Thoracic aorta (tissue), 2 donors: Measurements from ENCODE around the gene TMPRSS4. TPM values are rescaled to one million over a fixed set of nuclear protein-coding genes. Genes with fewer than 3 reads are reported as not detected.

Experiments used
- ATAC-seq: fragments of 150-250 bp; one replicate; pipeline ENCODE4 v1.8.0; 2017; ENCODE audit warnings: low read depth; ENCODE audit not compliant: insufficient number of reproducible peaks, low FRiP score
- DNase-seq: peaks from one replicate; pipeline ENCODE4 v3.0.0-alpha.2; 2020; ENCODE audit warnings: low spot score
- H3K27ac ChIP-seq, 2 donors: fragments of 200-600 bp; sonication (generic); 1 replicate in 1 of 2; 2 replicates in 1 of 2; pipeline ENCODE4 v1.5.1; 2016; ENCODE audit warnings: mild to moderate bottlenecking in 2 of 2, moderate library complexity in 2 of 2
- H3K27me3 ChIP-seq: fragments of 200-600 bp; sonication (generic); replicated peaks from 2 replicates; pipeline ENCODE4 v1.6.0; 2016; ENCODE audit warnings: mild to moderate bottlenecking; ENCODE audit not compliant: insufficient read depth
- H3K36me3 ChIP-seq: fragments of 200-600 bp; sonication (generic); one replicate; pipeline ENCODE4 v1.5.1; 2016
- H3K4me1 ChIP-seq, 2 donors: fragments of 200-600 bp; sonication (generic); 1 replicate in 1 of 2; 2 replicates in 1 of 2; pipeline versions ENCODE4 v1.5.1 to v1.6.0; 2016; ENCODE audit warnings: low read depth in 2 of 2, mild to moderate bottlenecking in 1 of 2; ENCODE audit not compliant: control insufficient read depth in 1 of 2
- H3K4me3 ChIP-seq: fragments of 200-600 bp; sonication (generic); 2 replicates; pipeline ENCODE4 v1.5.1; 2016; ENCODE audit warnings: mild to moderate bottlenecking
- H3K9me3 ChIP-seq: fragments of 200-600 bp; sonication (generic); 2 replicates; pipeline ENCODE4 v1.5.1; 2016
- CTCF ChIP-seq: fragments of 200-600 bp; sonication (generic); IDR thresholded peaks from one replicate; pipeline ENCODE4 v1.5.1; 2019; ENCODE audit warnings: antibody characterized with exemption
- total RNA-seq, 2 donors: library from RNA; depleted of rRNA; stranded (reverse); fragments of >200 nt; gene quantifications; one replicate each; pipeline versions ENCODE4 v1.1.0 to v1.2.3, GENCODE V29; 2016

TMPRSS4 gene
- total RNA-seq, 2 donors from 2014 or later, result 2.2 TPM; not detected in 1

- no peak for TF ChIP-seq CTCF
- Histone ChIP-seq H3K36me3 (no peaks in the 10 kb centered on the region), H3K4me1 (no peaks in the 10 kb centered on the region), H3K27ac (no peak overlapping the region), H3K9me3 (no peaks in the 10 kb centered on the region), H3K4me3 (no peak overlapping the region), H3K27me3 (no peaks in the 10 kb centered on the region)
- DNase-seq (no peak), ATAC-seq (no peak)
Measured at GRCh38 chr11:118057251-118058145, 19.4 kb upstream of the TMPRSS4 start.

GRCh38 chr11:118058311-118059245, 18.3 kb upstream of the TMPRSS4 start:
- DNase-seq, result no peak
- no peak for TF ChIP-seq CTCF
- Histone ChIP-seq H3K27ac (no peak overlapping the region), H3K9me3 (no peaks in the 10 kb centered on the region), H3K4me1 (no peaks in the 10 kb centered on the region), H3K27me3 (no peaks in the 10 kb centered on the region), H3K4me3 (no peak overlapping the region), H3K36me3 (no peaks in the 10 kb centered on the region)
- no peak for ATAC-seq

- Histone ChIP-seq H3K27ac (no peak overlapping the region), H3K9me3 (no peaks in the 10 kb centered on the region), H3K4me1 (no peaks in the 10 kb centered on the region), H3K4me3 (no peak overlapping the region), H3K27me3 (no peaks in the 10 kb centered on the region), H3K36me3 (no peaks in the 10 kb centered on the region)
- ATAC-seq (no peak), DNase-seq (no peak)
- no peak for TF ChIP-seq CTCF
Measured at GRCh38 chr11:118059246-118059940, 17.5 kb upstream of the TMPRSS4 start.

- Histone ChIP-seq H3K4me3 (no peak overlapping the region), H3K27me3 (no peaks in the 10 kb centered on the region), H3K27ac (no peak overlapping the region), H3K4me1 (no peaks in the 10 kb centered on the region), H3K9me3 (no peaks in the 10 kb centered on the region), H3K36me3 (no peaks in the 10 kb centered on the region)
- TF ChIP-seq CTCF, result no peak
- no peak for ATAC-seq
- no peak for DNase-seq
Measured at GRCh38 chr11:118060081-118060661, 16.7 kb upstream of the TMPRSS4 start.
